RWPE1 (cell line): Measurements from ENCODE around the gene CYTH1.

Experiments
- CTCF ChIA-PET: fragments of 350-600 bp; sonication (Branson Sonifier 250); formaldehyde crosslinking; extraction: SDS; loops from one replicate; lab custom pipeline; 2021; lab: Yijun Ruan, JAX
- POLR2A ChIA-PET: fragments of 400-600 bp; formaldehyde crosslinking; extraction: SDS; loops from one replicate; lab custom pipeline; 2020; ENCODE audit warnings: antibody characterized with exemption; ENCODE audit not compliant: low non-redundant PET; lab: Yijun Ruan, JAX
- DNase-seq: peaks from one replicate; pipeline ENCODE4 v3.0.0; 2012; ENCODE audit warnings: low spot score
- H3K27ac ChIP-seq: fragments of 450-650 bp; 2 replicates; pipeline ENCODE4 v1.5.1; 2017
- TF ChIP-seq, protein P1 (sequence below): fragments of 450-650 bp; conservative IDR thresholded peaks from 2 replicates; pipeline ENCODE4 v1.5.1; 2017; ENCODE audit warnings: low read depth, mild to moderate bottlenecking

CYTH1 gene

GRCh38 chr17:78664476-78665386 lies 117.3 kb downstream of the CYTH1 start:
- no peak for DNase-seq
- ChIA-PET POLR2A (no interaction called here), CTCF (no interaction called here)
- TF ChIP-seq, protein P1, sequence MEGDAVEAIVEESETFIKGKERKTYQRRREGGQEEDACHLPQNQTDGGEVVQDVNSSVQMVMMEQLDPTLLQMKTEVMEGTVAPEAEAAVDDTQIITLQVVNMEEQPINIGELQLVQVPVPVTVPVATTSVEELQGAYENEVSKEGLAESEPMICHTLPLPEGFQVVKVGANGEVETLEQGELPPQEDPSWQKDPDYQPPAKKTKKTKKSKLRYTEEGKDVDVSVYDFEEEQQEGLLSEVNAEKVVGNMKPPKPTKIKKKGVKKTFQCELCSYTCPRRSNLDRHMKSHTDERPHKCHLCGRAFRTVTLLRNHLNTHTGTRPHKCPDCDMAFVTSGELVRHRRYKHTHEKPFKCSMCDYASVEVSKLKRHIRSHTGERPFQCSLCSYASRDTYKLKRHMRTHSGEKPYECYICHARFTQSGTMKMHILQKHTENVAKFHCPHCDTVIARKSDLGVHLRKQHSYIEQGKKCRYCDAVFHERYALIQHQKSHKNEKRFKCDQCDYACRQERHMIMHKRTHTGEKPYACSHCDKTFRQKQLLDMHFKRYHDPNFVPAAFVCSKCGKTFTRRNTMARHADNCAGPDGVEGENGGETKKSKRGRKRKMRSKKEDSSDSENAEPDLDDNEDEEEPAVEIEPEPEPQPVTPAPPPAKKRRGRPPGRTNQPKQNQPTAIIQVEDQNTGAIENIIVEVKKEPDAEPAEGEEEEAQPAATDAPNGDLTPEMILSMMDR, result no peak
- no peak overlapping the region for H3K27ac ChIP-seq

DNA sequence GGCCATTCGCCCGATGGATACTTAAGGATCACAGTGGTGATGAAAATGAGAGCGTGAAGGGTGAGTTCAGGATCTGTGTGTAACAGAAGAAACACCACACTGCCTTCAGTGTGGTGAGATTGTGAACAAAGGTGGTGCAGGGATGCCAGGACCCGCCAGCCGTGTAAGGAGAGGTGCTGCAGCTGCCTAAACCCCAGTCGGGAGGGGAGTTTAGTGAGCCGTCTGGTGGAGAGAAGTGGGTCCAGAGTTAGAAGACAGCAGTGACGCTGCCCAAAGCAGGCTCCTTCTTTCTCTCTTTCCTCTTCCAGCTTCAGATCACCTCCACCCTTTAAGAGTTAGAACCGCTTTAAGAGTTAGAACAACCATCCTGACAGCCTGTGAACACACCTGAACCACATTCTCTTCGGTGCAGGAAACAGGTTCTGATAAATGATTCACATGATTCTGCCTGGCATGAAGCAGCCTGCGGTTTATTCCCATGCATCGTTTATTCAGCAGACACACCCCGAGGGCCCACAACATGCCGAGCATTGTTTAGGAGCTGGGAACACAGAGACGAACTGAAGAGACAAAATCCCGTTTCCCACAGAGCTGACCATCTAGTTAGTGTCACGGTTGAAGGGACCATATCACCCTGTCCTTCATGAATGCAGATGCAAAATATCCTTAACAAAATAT lies 120.8 kb downstream of the CYTH1 start:
- peak overlapping the region; percentile 53; the same call in 1 of the 2 replicates for H3K27ac ChIP-seq
- peak; percentile 88 for DNase-seq
- ChIA-PET CTCF (interaction anchor here (0.5 to 0.6 kb wide), 2 partner anchors 18 to 1120 kb away, joined by 3 read pairs; no protein-coding TSS in a partner anchor), POLR2A (no interaction called here)
- TF ChIP-seq, protein P1, result no peak

- DNase-seq, result no peak
- ChIA-PET POLR2A (no interaction called here), CTCF (no interaction called here)
- no peak overlapping the region for H3K27ac ChIP-seq
- TF ChIP-seq, protein P1, result no peak
Observed at GRCh38 chr17:78659546-78659945, 122.5 kb downstream of the CYTH1 start.

GRCh38 chr17:78658281-78658785 lies 123.7 kb downstream of the CYTH1 start:
- POLR2A ChIA-PET, result no interaction called here
- TF ChIP-seq, protein P1, result no peak
- no peak overlapping the region for H3K27ac ChIP-seq
- DNase-seq, result no peak
- CTCF ChIA-PET, result no interaction called here

GRCh38 chr17:78655251-78655940 lies 126.7 kb downstream of the CYTH1 start:
- no peak overlapping the region for H3K27ac ChIP-seq
- TF ChIP-seq, protein P1, result no peak
- POLR2A ChIA-PET, result no interaction called here
- CTCF ChIA-PET, result no interaction called here
- no peak for DNase-seq

GRCh38 chr17:78654325-78654724 lies 127.7 kb downstream of the CYTH1 start:
- ChIA-PET POLR2A (no interaction called here), CTCF (no interaction called here)
- no peak overlapping the region for H3K27ac ChIP-seq
- no peak for DNase-seq
- TF ChIP-seq, protein P1, result no peak
